ENCODE results near the gene MT1G.
"Not testable (repeated sequence)": the region's sequence is repeated elsewhere in the genome, so short reads cannot be mapped to it uniquely, and the experiment has no call there.

MT1G gene

GRCh38 chr16:56667581-56668571 lies at the start of gene MT1G:
Gene MT1G, minus strand, starts transcription at chr16:56668065. Its CDS starts 72 bp downstream, at chr16:56667993.
- peak; percentile 46 for DNase-seq (ENCODE audit: low spot score)

- not testable (repeated sequence) for DNase-seq (ENCODE audit: low spot score)
Observed at GRCh38 chr16:56717532-56717931, 49.7 kb upstream of the MT1G start.

- DNase-seq (ENCODE audit: low spot score): no peak
Observed at GRCh38 chr16:56716761-56717160, 48.9 kb upstream of the MT1G start.

GRCh38 chr16:56715126-56715525 lies 47.3 kb upstream of the MT1G start:
- DNase-seq (ENCODE audit: low spot score): no peak

GRCh38 chr16:56713794-56714193 lies 45.9 kb upstream of the MT1G start:
- DNase-seq (ENCODE audit: low spot score): no peak

GRCh38 chr16:56711862-56712261 lies 44.0 kb upstream of the MT1G start:
- no peak for DNase-seq (ENCODE audit: low spot score)

- no peak for DNase-seq (ENCODE audit: low spot score)
Observed at GRCh38 chr16:56710181-56710737, 42.4 kb upstream of the MT1G start.

- no peak for DNase-seq (ENCODE audit: low spot score)
Observed at GRCh38 chr16:56709443-56710040, 41.7 kb upstream of the MT1G start.

- no peak for DNase-seq (ENCODE audit: low spot score)
Observed at GRCh38 chr16:56708525-56709442, 40.9 kb upstream of the MT1G start.

- no peak for DNase-seq (ENCODE audit: low spot score)
Observed at GRCh38 chr16:56702836-56703235, 35.0 kb upstream of the MT1G start.

- DNase-seq (ENCODE audit: low spot score): no peak
Observed at GRCh38 chr16:56701534-56701933, 33.7 kb upstream of the MT1G start.

GRCh38 chr16:56700631-56701030 lies 32.8 kb upstream of the MT1G start:
- DNase-seq (ENCODE audit: low spot score): no peak

GRCh38 chr16:56700195-56700594 lies 32.3 kb upstream of the MT1G start:
- no peak for DNase-seq (ENCODE audit: low spot score)

- no peak for DNase-seq (ENCODE audit: low spot score)
Observed at GRCh38 chr16:56697456-56698155, 29.7 kb upstream of the MT1G start.

- no peak for DNase-seq (ENCODE audit: low spot score)
Observed at GRCh38 chr16:56695246-56695645, 27.4 kb upstream of the MT1G start.

- no peak for DNase-seq (ENCODE audit: low spot score)
Observed at GRCh38 chr16:56691885-56692284, 24.0 kb upstream of the MT1G start.

GRCh38 chr16:56690420-56691122 lies 22.7 kb upstream of the MT1G start:
- no peak for DNase-seq (ENCODE audit: low spot score)

- no peak for DNase-seq (ENCODE audit: low spot score)
Observed at GRCh38 chr16:56689171-56689570, 21.3 kb upstream of the MT1G start.

- DNase-seq (ENCODE audit: low spot score): no peak
Observed at GRCh38 chr16:56688762-56689161, 20.9 kb upstream of the MT1G start.

- no peak for DNase-seq (ENCODE audit: low spot score)
Observed at GRCh38 chr16:56686758-56687157, 18.9 kb upstream of the MT1G start.

All from AG20443 (cell line).